ENCODE data around the gene CSNK1A1. TPM values are rescaled to one million over a fixed set of nuclear protein-coding genes. Genes with fewer than 3 reads are reported as not detected.

The CSNK1A1 gene
- total RNA-seq, 1 experiment from 2014 or later: 263 TPM

DNA sequence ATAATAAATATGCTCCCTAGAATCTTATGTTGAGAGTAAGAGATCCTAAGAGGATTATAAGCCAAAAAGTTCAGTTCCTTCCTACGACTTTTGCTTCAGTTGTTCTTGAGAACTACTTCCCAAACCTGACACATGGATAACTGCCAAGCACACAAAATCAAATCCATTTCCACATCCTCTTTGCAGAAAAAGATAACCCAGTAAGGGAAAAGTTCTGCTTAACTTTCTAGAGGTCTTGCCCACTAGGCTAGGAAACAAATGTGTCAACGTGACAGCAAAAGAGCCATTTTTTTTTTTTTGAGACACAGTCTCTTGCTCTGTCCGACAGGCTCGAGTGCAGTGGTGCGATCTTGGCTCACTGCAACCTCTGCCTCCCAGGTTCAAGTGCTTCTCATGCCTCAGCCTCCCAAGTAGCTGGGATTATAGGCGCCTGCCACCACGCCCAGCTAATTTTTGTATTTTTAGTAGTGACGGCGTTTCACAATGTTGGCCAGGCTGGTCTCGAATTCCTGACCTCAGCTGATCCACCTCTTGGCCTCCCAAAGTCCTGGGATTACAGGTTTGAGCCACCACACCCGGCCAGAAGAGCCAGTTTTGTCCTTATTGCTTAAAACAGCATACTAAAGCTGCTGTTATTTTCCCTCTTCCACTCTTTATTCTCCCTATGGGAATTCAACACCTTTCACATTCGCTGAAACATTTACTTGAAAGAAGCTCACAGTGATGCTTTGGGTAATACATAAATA is 24.2 kb downstream of the CSNK1A1 start:
- no peak overlapping the region for H3K9ac ChIP-seq (ENCODE audit: low read length)

More for the DNA sequence above, 24.2 kb downstream of the CSNK1A1 start:
- ChIA-PET RAD21 (ENCODE audit: low non-redundant PET in 1 of 2, low total read pairs in 2 of 2, uncharacterized antibody in 2 of 2, unreplicated experiment in 2 of 2) (no interaction called here), CTCF (no interaction called here), POLR2A (no interaction called here)
- TF ChIP-seq, protein P1, sequence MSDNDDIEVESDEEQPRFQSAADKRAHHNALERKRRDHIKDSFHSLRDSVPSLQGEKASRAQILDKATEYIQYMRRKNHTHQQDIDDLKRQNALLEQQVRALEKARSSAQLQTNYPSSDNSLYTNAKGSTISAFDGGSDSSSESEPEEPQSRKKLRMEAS (IDR thresholded peaks at IDR 0.05): no peak
- TF ChIP-seq, protein P2, sequence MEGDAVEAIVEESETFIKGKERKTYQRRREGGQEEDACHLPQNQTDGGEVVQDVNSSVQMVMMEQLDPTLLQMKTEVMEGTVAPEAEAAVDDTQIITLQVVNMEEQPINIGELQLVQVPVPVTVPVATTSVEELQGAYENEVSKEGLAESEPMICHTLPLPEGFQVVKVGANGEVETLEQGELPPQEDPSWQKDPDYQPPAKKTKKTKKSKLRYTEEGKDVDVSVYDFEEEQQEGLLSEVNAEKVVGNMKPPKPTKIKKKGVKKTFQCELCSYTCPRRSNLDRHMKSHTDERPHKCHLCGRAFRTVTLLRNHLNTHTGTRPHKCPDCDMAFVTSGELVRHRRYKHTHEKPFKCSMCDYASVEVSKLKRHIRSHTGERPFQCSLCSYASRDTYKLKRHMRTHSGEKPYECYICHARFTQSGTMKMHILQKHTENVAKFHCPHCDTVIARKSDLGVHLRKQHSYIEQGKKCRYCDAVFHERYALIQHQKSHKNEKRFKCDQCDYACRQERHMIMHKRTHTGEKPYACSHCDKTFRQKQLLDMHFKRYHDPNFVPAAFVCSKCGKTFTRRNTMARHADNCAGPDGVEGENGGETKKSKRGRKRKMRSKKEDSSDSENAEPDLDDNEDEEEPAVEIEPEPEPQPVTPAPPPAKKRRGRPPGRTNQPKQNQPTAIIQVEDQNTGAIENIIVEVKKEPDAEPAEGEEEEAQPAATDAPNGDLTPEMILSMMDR (IDR thresholded peaks at IDR 0.05 in 2 of 3, conservative IDR thresholded peaks at IDR 0.05 in 1 of 3; ENCODE audit: borderline replicate concordance in 1 of 3, insufficient read depth in 1 of 3, low read depth in 2 of 3, low read length in 2 of 3): no peak
- no peak for TF ChIP-seq EGR1 (IDR thresholded peaks at IDR 0.05; ENCODE audit: low read depth)
- TF ChIP-seq, protein P3, sequence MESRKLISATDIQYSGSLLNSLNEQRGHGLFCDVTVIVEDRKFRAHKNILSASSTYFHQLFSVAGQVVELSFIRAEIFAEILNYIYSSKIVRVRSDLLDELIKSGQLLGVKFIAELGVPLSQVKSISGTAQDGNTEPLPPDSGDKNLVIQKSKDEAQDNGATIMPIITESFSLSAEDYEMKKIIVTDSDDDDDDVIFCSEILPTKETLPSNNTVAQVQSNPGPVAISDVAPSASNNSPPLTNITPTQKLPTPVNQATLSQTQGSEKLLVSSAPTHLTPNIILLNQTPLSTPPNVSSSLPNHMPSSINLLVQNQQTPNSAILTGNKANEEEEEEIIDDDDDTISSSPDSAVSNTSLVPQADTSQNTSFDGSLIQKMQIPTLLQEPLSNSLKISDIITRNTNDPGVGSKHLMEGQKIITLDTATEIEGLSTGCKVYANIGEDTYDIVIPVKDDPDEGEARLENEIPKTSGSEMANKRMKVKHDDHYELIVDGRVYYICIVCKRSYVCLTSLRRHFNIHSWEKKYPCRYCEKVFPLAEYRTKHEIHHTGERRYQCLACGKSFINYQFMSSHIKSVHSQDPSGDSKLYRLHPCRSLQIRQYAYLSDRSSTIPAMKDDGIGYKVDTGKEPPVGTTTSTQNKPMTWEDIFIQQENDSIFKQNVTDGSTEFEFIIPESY (IDR thresholded peaks at IDR 0.05; ENCODE audit: extremely low read depth, insufficient replicate concordance, low read length): no peak
- no peak for TF ChIP-seq EZH2phosphoT487 (IDR thresholded peaks at IDR 0.05; ENCODE audit: borderline replicate concordance)
- TF ChIP-seq CEBPB (IDR thresholded peaks at IDR 0.05; ENCODE audit: low read depth): no peak
- no peak for TF ChIP-seq ZNF274 (IDR thresholded peaks at IDR 0.05; ENCODE audit: low read depth, low read length)
- TF ChIP-seq SP1 (IDR thresholded peaks at IDR 0.05; ENCODE audit: low read depth): no peak
- no peak for TF ChIP-seq JUND (IDR thresholded peaks at IDR 0.05)
- no peak for TF ChIP-seq FOSL1 (IDR thresholded peaks at IDR 0.05; ENCODE audit: low read depth)
- TF ChIP-seq POLR2AphosphoS5 (IDR thresholded peaks at IDR 0.05; ENCODE audit: low read depth, low read length): no peak
- no peak for TF ChIP-seq SIN3A (IDR thresholded peaks at IDR 0.05; ENCODE audit: low read depth)
- no peak for TF ChIP-seq SRF (IDR thresholded peaks at IDR 0.05; ENCODE audit: low read depth)
- TF ChIP-seq YY1 (IDR thresholded peaks at IDR 0.05; ENCODE audit: extremely low read depth, insufficient replicate concordance, low read depth, low read length): no peak
- no peaks in the 10 kb centered on the region for H3K27me3 ChIP-seq (ENCODE audit: insufficient read depth, low read length)
- H3K4me3 ChIP-seq (replicated peaks in 1 of 2; ENCODE audit: low read depth in 1 of 2, low read length in 2 of 2): no peak overlapping the region
- no TSS peak for BruUV-seq (replicated peaks)
- ATAC-seq (no peak), DNase-seq (ENCODE audit: low read depth, low spot score) (no peak)
- no peak overlapping the region for H3K27ac ChIP-seq (ENCODE audit: low read depth, low read length)
- H2AFZ ChIP-seq (ENCODE audit: low read depth, low read length, poor library complexity, severe bottlenecking): no peak overlapping the region
- H3K79me2 ChIP-seq (ENCODE audit: insufficient read depth, low read length): peaks cover 100% of the 10 kb centered on the region
- intact Hi-C loops (cut with micrococcal nuclease): no loop called here
- peaks cover 6 to 28% of the 10 kb centered on the region in 2 experiments for H3K4me1 ChIP-seq (ENCODE audit: control insufficient read depth in 1 of 2, insufficient read depth in 2 of 2, low read length in 2 of 2)
- peaks cover 3 to 9% of the 10 kb centered on the region in 2 experiments; a peak in 2 of 4 replicates for H3K36me3 ChIP-seq (ENCODE audit: control insufficient read depth in 1 of 2, insufficient read depth in 2 of 2, low read length in 2 of 2)
- no peaks in the 10 kb centered on the region for H3K9me2 ChIP-seq (ENCODE audit: insufficient read depth)
- H4K20me1 ChIP-seq (ENCODE audit: insufficient read depth): peaks cover 59% of the 10 kb centered on the region
- H3K9me3 ChIP-seq (ENCODE audit: control insufficient read depth in 1 of 2, insufficient read depth in 1 of 2, low read depth in 1 of 2, low read length in 2 of 2): no peaks in the 10 kb centered on the region
- H3K4me2 ChIP-seq (ENCODE audit: low read length): no peak overlapping the region
